COLO668 (cell line): Measurements from ENCODE around the gene SERPINB11.
"Not testable (repeated sequence)": the region's sequence is repeated elsewhere in the genome, so short reads cannot be mapped to it uniquely, and the experiment has no call there.

Experiments used
- DNase-seq: peaks from one replicate; lab custom pipeline; 2025; ENCODE audit not compliant: unreplicated experiment; lab: John Stamatoyannopoulos, UW

Gene SERPINB11, protein sequence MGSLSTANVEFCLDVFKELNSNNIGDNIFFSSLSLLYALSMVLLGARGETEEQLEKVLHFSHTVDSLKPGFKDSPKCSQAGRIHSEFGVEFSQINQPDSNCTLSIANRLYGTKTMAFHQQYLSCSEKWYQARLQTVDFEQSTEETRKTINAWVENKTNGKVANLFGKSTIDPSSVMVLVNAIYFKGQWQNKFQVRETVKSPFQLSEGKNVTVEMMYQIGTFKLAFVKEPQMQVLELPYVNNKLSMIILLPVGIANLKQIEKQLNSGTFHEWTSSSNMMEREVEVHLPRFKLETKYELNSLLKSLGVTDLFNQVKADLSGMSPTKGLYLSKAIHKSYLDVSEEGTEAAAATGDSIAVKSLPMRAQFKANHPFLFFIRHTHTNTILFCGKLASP

DNA sequence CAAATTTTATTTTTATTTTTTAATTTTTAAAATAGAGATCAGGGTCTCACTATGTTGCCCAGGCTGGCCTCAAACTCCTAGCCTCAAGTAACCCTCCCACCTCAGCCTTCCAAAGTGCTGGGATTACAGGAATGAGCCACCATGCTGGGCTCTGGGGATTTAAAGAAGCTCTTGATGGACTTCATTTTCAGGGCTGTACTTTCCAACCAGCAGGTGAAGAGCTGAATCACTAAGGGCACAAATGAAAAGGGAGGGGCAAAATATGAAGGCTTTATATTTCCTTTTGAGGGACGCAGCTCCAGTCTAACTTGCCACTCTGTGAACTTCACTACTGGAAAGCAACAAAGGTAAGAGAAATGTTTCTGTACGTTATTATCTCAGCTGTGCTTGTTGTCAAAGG, at the start of gene SERPINB11:
Gene SERPINB11 (plus strand): TSS at position 301 of the 400 bp plus-strand sequence. CDS start 7,234 bp downstream, outside the sequence.
- no peak for DNase-seq

GRCh38 chr18:63658920-63659319, 43.8 kb upstream of the SERPINB11 start:
- DNase-seq, result not testable (repeated sequence)

DNA sequence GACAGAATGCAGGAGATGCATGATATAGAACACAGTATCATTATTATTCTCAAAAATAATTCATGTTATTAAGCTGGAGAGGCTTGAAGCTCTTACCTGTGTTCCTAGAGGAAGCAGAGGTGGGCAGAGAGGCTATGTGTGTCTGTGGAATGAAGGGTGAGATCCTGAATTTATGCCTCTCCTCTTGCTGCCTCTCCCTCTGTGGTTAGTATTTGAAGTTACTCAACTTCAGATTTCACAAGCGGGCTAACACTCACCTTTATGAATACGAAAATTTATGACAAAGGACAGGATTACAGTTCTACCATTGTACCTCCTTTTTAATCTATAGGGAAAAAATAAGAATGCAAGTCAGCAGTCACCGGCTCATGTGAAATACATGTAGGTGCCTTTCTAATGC, 41.0 kb upstream of the SERPINB11 start, which contains the start of gene SERPINB3:
Gene SERPINB3 (minus strand): TSS at position 144 of the 400 bp plus-strand sequence. CDS start 677 bp downstream, outside the sequence.
- DNase-seq, result not testable (repeated sequence)

DNA sequence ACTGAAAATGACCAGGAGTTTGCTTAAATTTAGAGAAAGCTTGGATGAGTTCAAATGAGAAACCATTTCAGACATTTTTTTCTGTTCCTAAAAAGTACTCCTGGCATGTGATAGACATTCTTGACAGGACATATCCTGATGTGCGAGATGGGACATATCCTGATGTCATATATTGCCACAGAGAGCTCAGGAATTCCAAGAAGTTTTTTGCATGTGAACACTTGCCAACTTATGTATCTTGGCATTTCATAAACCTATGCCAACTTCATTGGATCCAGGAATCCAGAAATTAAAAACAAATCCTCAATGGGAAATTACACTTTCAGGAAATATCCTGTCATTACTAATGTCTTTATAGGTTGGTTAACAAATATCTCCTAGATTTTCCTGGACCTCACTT, 38.2 kb upstream of the SERPINB11 start:
- DNase-seq, result no peak

DNA sequence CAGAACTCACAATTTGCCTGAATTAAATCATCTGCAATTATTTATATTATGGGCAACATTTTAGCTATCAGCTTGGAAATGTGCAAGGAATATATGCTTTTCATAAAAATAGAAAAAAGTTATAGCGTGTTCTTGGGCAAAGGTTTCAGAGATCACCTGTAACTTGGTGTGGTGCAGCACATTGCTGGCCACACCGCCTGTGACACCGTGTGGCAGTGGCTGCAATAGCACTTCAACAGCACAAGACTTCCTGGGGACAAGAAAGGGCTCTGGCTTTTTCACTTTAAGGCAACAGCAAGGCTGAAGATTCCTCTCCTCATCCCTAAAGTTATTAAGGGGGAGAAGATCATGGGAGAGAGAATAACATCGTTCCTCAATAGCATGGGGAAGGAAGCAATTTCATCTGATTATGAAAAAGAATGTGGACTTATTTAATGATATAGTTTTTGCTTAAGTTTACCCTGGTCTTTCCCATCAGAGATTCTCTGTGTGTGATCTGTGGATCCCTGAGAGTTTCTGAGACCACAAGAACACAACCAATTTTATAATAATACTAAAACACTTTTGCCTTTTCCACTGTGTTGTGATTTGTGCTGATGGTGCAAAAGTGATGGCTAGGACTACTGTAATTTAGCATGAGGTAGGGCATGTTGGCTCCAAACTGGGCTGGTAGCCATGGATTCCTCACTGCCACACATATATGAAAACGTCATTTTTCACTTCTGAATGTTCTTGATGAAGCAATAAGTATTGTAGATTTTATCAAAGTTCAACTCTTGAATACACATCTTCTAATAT, 26.0 kb upstream of the SERPINB11 start:
- no peak for DNase-seq

DNA sequence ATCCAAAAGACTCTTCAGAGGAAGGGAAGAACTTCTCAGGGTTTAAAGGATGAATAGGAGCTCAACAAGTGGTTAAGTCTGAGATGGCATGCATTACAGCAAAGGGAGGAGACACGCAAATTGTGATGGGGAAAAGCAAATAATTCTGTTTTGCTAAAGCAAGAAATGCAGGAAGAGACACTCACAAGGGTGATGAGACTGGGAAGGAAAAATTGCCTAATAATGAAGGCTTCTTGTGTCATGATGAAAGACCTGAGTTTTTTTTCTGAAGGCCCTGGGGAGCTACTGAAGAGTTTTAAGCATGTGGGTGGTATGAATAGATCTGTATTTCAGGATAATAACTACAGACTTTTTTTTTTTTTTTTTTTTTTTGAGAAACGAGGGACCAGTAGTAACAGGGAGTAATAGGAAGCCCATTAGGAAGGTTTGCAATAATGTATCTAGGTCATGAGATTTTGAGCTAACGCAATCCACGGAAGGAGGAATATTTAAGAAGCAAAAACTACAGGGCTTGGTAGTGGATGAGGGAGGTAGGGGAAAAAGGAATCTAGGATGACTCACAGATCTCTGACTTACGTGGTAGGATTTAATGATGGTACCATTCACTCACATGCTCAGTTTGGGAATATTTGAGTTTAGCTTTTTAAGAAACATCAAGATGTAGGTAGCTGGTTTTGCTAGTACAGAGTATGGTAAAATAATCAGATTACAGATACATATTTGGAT, 25.1 kb upstream of the SERPINB11 start:
- DNase-seq, result no peak

DNA sequence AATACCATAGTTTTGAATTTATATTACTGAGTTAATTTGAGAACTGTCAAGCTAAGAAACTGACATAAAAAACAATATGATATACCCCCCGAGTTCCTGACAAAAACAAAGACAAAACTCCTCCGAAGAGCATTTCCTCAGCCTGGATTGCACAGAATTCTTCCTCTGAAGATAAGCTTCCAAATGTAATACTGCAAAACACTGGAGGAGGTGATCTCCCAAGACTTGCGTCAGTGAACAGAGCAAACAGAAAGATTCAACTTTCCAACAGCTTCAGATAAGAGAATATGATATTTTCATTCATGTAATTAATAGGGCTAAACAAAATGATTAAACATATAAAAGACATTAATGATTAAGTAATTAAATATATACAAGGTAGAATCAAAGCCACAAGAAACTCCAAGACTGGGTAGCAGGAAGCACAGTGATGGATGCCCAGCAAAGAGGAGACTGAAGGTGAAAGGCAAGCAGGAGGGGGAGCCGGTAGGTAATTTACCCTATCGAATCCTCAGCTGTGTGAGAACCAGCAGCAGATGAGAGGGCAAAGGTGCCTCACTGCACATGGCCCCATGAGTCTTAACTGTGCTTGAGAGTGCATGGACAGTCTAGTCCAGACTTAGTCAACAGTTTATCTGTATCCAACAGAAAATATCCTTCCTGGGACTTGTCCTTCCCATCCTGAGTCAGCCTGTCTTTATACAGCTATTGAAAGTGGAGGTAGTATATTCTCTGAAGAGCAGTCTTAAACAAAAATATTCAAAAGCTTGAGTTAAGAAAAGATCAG, 22.7 kb upstream of the SERPINB11 start:
- no peak for DNase-seq

DNA sequence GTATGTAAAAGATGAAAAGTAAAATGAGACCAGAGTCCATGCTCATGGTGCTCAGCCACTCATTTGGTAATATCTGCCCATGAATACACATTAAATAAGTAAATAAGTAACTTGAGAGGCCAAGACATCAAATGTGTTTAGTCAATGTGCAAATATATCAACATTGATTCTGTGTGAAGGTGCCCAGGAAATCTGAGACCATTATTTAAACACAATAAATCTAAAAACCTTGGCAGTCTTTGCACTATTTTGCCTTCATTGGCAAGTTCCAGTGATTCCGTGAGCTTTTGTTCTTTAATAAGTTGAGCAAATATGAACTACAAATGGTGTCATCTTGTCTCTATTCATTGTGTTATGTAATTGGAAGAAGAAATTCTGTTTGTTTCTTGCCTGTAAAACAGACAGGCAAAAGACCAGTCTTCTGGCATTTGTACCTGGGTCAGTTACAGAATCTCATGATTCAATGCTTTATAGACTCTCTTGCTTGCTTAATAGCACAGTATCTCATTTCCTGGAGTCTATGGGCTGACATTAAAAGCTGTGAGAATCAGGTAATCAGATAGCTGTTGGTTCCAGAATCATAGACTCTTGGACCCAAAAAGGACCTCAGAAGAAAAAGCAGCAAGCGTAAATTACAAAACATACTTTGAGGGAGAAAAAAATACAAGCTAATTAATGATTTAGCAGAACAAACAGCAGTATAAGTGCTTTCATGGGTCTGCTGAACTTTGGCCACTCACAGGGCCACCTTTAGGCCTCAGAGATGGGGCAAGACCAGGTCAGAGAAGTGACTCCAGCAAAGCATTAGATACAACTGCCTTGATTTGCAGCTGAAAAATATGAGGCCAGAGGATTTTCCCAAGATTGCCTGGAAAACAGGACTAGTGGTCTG, 21.1 kb upstream of the SERPINB11 start:
- DNase-seq, result no peak

DNA sequence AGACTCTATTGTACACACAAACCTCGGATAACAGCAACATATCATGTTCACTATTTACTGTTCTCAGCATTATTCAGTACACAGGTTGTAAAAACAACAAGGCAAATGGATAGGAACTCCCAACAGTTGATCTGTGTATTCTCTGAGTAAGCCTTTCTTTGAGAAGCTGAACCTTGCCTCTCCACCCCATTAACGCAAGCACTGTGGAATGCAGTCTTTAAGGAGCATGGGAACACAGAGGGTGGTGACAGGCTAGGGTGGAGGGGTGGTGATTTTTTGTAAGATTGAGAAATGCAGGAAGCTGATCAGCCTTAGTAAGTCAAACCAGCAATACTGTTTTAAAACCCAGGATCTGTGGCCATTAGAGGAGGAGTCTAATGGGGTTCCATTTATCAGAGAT, 19.6 kb upstream of the SERPINB11 start:
- DNase-seq, result no peak

- DNase-seq, result no peak
These were observed 18.9 kb upstream of the SERPINB11 start for GRCh38 chr18:63683890-63684289.

- no peak for DNase-seq
These were observed 18.0 kb upstream of the SERPINB11 start for GRCh38 chr18:63684718-63685117.

GRCh38 chr18:63686871-63687270, 15.9 kb upstream of the SERPINB11 start:
- no peak for DNase-seq

GRCh38 chr18:63689064-63689463, 13.7 kb upstream of the SERPINB11 start:
- DNase-seq, result no peak

GRCh38 chr18:63697097-63697660, 5.6 kb upstream of the SERPINB11 start:
- no peak for DNase-seq

- no peak for DNase-seq
These were observed 2.3 kb upstream of the SERPINB11 start for GRCh38 chr18:63700501-63700900.

DNA sequence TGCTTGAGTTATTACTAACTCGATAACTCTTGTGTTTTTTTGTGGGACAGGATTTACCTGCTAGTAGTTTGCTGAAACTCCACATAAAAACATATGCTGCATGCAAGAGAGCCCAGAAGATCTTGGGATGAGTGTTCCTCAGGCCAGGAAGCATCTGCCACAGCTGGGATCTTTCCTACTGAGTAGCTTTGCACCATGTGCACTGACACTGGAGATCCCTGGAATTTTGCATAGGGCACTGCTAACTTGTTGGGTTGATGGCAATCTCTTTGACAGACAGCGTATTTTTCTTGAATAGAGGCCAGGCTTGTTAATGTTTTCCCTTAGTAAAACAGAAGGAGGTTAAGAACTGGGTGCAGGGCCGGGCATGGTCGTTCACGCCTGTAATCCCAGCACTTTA, 808 bp upstream of the SERPINB11 start:
- DNase-seq, result no peak

- no peak for DNase-seq
These were observed 2.6 kb downstream of the SERPINB11 start for GRCh38 chr18:63705401-63705800.

GRCh38 chr18:63707816-63708215, 5.1 kb downstream of the SERPINB11 start:
- DNase-seq, result no peak

DNA sequence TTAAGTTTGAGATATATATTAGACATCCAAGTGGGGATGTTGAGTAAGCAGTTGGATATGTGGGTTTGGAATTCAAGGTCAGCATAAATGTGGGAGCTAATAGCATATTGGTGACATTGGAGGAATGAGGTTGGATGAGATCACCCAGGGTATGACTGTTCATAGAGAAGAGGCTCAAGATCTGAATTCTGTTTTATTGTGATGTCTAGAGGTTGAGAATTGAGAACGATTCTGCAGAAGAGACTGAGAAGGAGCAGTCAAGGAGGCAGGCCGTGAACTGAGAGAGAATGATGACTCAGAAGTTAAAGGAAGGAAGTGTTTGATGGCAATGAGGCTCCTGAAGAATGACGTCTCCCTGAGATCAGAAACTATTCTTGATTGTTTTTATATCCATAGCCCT, 5.9 kb downstream of the SERPINB11 start:
- no peak for DNase-seq
